Kidney (tissue), 14 donors: ENCODE measurements around the gene ZDBF2. TPM values are rescaled to one million over a fixed set of nuclear protein-coding genes. Genes with fewer than 3 reads are reported as not detected.
"Not testable (repeated sequence)": the region's sequence is repeated elsewhere in the genome, so short reads cannot be mapped to it uniquely, and the experiment has no call there.

Source experiments
- DNase-seq, 5 donors: peaks; one replicate each; pipeline ENCODE4 v3.0.0-alpha.2; 2013 to 2020
- FAIRE-seq: peaks from 2 replicates; lab custom pipeline; 2012; peaks lifted over from hg19 to GRCh38; lab: Jason Lieb, UNC
- H3K27ac ChIP-seq, 2 donors: one replicate each; pipeline ENCODE4 v1.7.0; 2013; ENCODE audit warnings: low read depth in 2 of 2, low read length in 2 of 2, inconsistent platforms in 1 of 2
- H3K27me3 ChIP-seq: one replicate; pipeline ENCODE4 v1.7.1; 2013; ENCODE audit warnings: low read length, inconsistent platforms; ENCODE audit not compliant: control insufficient read depth, insufficient read depth
- H3K36me3 ChIP-seq, 3 donors: one replicate each; pipeline versions ENCODE4 v1.7.0 to v1.7.1; 2013; ENCODE audit warnings: low read length in 3 of 3, control low read depth in 1 of 3, inconsistent platforms in 1 of 3; ENCODE audit not compliant: insufficient read depth in 3 of 3, control insufficient read depth in 2 of 3
- H3K4me1 ChIP-seq, 3 donors: one replicate each; pipeline versions ENCODE4 v1.7.0 to v1.7.1; 2013; ENCODE audit warnings: low read length in 3 of 3, inconsistent platforms in 1 of 3, low read depth in 1 of 3; ENCODE audit not compliant: control insufficient read depth in 2 of 3, insufficient read depth in 2 of 3
- H3K4me3 ChIP-seq, 3 donors: one replicate each; pipeline versions ENCODE4 v1.7.0 to v1.8.1; 2013; ENCODE audit warnings: low read length in 3 of 3, control low read depth in 1 of 3, inconsistent platforms in 1 of 3
- H3K9ac ChIP-seq, 3 donors: one replicate each; pipeline versions ENCODE4 v1.7.0 to v1.7.1; 2013; ENCODE audit warnings: low read length in 3 of 3, control low read depth in 1 of 3, inconsistent platforms in 1 of 3
- H3K9me3 ChIP-seq, 3 donors: one replicate each; pipeline versions ENCODE4 v1.7.0 to v1.7.1; 2013; ENCODE audit warnings: low read length in 3 of 3, control low read depth in 1 of 3, inconsistent platforms in 1 of 3; ENCODE audit not compliant: control insufficient read depth in 2 of 3, insufficient read depth in 1 of 3
- intact Hi-C: fragments of 100-400 bp; cut with DNase I; formaldehyde crosslinking; loops from one replicate; pipeline ENCODE4 v1.11.1; 2022
- polyA plus RNA-seq: library from polyadenylated mRNA; stranded (reverse); fragments of 350-450 nt; fragmentation: Illumina TruSeq; extraction: RNeasy Lipid Tissue Mini Kit (QIAGEN cat#74804); gene quantifications from one replicate; pipeline ENCODE4 v1.2.3, GENCODE V29; 2014; ENCODE audit warnings: low read depth, low replicate concordance; ENCODE audit not compliant: insufficient read depth
- total RNA-seq: library from RNA; stranded (reverse); fragmentation: NEBNext Ultra II Directional; extraction: Animal tissue kit (Norgen Biotek cat#: 25700); gene quantifications from one replicate; pipeline ENCODE4 v1.2.1, GENCODE V29; 2021
- TF ChIP-seq, protein P1 (sequence below): IDR thresholded peaks from 3 replicates; pipeline ENCODE4 v1.5.1; 2012; ENCODE audit warnings: mild to moderate bottlenecking, moderate library complexity, borderline replicate concordance; ENCODE audit not compliant: insufficient read depth; ENCODE audit errors: extremely low read depth
- donor health status: control.
- donor health status: control.
- donor health status: control.
- donor health status: control.
- donor health status: control.
- donor health status: DM: yes; HTN: yes; CAD: no.
- donor health status: Normal renal cell carcinoma (clear cell type).

The ZDBF2 gene
- total and polyA plus RNA-seq, 2 donors from 2014 or later, result 0.90 to 10.5 TPM

DNA sequence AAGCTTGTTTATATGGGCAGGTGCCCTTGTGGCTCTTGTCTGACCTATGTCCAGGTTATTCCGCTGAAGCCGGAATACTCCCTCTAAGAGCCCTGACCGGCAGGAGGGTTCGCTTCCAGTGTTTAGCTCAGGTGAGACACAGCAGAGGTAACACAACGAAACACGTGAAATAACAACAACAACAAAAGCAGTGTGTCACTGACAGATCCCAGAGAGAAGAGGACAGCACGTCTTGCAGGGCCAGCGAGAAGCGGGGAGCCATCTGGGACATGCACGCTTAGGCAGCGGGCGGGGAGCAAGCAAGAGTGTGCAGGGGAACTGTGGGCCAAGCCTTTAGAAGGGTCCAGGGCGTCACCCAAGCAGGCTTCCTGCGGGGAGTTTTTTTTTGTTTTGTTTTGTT is 17.1 kb upstream of the ZDBF2 start:
- TF ChIP-seq, protein P1, sequence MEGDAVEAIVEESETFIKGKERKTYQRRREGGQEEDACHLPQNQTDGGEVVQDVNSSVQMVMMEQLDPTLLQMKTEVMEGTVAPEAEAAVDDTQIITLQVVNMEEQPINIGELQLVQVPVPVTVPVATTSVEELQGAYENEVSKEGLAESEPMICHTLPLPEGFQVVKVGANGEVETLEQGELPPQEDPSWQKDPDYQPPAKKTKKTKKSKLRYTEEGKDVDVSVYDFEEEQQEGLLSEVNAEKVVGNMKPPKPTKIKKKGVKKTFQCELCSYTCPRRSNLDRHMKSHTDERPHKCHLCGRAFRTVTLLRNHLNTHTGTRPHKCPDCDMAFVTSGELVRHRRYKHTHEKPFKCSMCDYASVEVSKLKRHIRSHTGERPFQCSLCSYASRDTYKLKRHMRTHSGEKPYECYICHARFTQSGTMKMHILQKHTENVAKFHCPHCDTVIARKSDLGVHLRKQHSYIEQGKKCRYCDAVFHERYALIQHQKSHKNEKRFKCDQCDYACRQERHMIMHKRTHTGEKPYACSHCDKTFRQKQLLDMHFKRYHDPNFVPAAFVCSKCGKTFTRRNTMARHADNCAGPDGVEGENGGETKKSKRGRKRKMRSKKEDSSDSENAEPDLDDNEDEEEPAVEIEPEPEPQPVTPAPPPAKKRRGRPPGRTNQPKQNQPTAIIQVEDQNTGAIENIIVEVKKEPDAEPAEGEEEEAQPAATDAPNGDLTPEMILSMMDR, result no peak
- Histone ChIP-seq H3K4me3 (no peak overlapping the region), H3K9ac (no peak overlapping the region), H3K27me3 (peaks cover 40% of the 10 kb centered on the region), H3K36me3 (no peaks in the 10 kb centered on the region), H3K27ac (no peak overlapping the region), H3K4me1 (no peaks in the 10 kb centered on the region), H3K9me3 (no peaks in the 10 kb centered on the region)
- FAIRE-seq (no peak), DNase-seq (no peak)
- intact Hi-C loops, result no loop called here

DNA sequence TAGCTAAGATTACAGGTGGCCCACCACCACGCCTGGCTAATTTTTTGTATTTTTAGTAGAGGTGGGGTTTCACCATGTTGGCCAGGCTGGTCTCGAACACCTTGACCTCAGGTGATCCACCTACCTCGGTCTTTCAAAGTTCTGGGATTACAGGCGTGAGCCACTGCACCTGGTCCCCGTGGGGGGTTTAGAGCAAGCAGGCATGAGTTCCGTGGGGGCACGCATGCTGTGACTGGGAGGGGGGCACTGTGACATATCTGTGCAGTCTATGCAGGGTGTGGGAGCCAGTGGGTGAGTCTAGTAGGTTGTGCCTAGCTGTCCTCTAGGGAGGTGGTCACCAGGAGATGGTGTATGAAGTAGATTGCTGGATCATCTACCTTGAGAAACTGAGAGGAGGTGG is 16.6 kb upstream of the ZDBF2 start:
- no peak overlapping the region for H3K27ac ChIP-seq
- no peaks in the 10 kb centered on the region for H3K9me3 ChIP-seq
- TF ChIP-seq, protein P1, result no peak
- no peaks in the 10 kb centered on the region for H3K36me3 ChIP-seq
- peaks cover 38% of the 10 kb centered on the region for H3K27me3 ChIP-seq
- H3K9ac ChIP-seq, result no peak overlapping the region
- DNase-seq (no peak), FAIRE-seq (no peak)
- H3K4me3 ChIP-seq, result no peak overlapping the region
- intact Hi-C loops, result no loop called here
- no peaks in the 10 kb centered on the region for H3K4me1 ChIP-seq

GRCh38 chr2:206258615-206259014 is 15.8 kb upstream of the ZDBF2 start:
- H3K4me1 ChIP-seq, intact Hi-C loops, H3K9me3 ChIP-seq, FAIRE-seq, H3K4me3 ChIP-seq, DNase-seq, H3K36me3 ChIP-seq, H3K9ac ChIP-seq, H3K27ac ChIP-seq: not testable (repeated sequence)
- H3K27me3 ChIP-seq, result peaks cover 37% of the 10 kb centered on the region

- Histone ChIP-seq H3K4me3 (no peak overlapping the region), H3K36me3 (no peaks in the 10 kb centered on the region), H3K9ac (no peak overlapping the region), H3K27ac (no peak overlapping the region), H3K9me3 (no peaks in the 10 kb centered on the region), H3K27me3 (peaks cover 39% of the 10 kb centered on the region), H3K4me1 (no peaks in the 10 kb centered on the region)
- no peak for FAIRE-seq
- TF ChIP-seq, protein P1, result no peak
- intact Hi-C loops, result no loop called here
- no peak for DNase-seq
These were observed 14.9 kb upstream of the ZDBF2 start for GRCh38 chr2:206259376-206260187.
